Activated CD4-positive, alpha-beta T cell treated with anti-CD3 and anti-CD28 coated beads, Interleukin-2, amount 10 ng/mL, durations not matched to agents 7 days and 5 days (primary cell): Measurements from ENCODE around the gene FAM221A. TPM values are rescaled to one million over a fixed set of nuclear protein-coding genes. Genes with fewer than 3 reads are reported as not detected.
"Not testable (repeated sequence)": the region's sequence is repeated elsewhere in the genome, so short reads cannot be mapped to it uniquely, and the experiment has no call there.

ENCODE experiments used
- CTCF ChIA-PET: fragments of 350-600 bp; sonication (Branson Sonifier 250); formaldehyde crosslinking; loops from one replicate; lab custom pipeline; 2021; ENCODE audit warnings: antibody characterized with exemption; lab: Charles Lee
- POLR2A ChIA-PET: fragments of 350-600 bp; sonication (Branson Sonifier 250); formaldehyde crosslinking; loops from one replicate; lab custom pipeline; 2021; ENCODE audit warnings: antibody characterized with exemption; lab: Charles Lee
- DNase-seq: peaks from one replicate; pipeline ENCODE4 v3.0.0-alpha.2; 2020
- H3K27ac Mint-ChIP-seq: one replicate; pipeline ENCODE4 v1.8.0; 2021; ENCODE audit warnings: mild to moderate bottlenecking, moderate library complexity, mixed read lengths
- H3K27me3 Mint-ChIP-seq: one replicate; pipeline ENCODE4 v1.8.0; 2021; ENCODE audit warnings: mixed read lengths
- H3K36me3 Mint-ChIP-seq: one replicate; pipeline ENCODE4 v1.8.0; 2021; ENCODE audit warnings: low read depth, mixed read lengths
- H3K4me1 Mint-ChIP-seq: one replicate; pipeline ENCODE4 v1.8.0; 2021; ENCODE audit warnings: mixed read lengths
- H3K4me3 Mint-ChIP-seq: one replicate; pipeline ENCODE4 v1.8.0; 2021; ENCODE audit warnings: mild to moderate bottlenecking, moderate library complexity, mixed read lengths
- H3K9me3 Mint-ChIP-seq: one replicate; pipeline ENCODE4 v1.8.0; 2021; ENCODE audit warnings: mixed read lengths
- total RNA-seq, 2 experiments: library from RNA; stranded (reverse); gene quantifications; one replicate each; pipeline ENCODE4 v1.2.3, GENCODE V29; 2021

Gene FAM221A
- total RNA-seq, 2 experiments from 2014 or later, result 4.4 to 4.5 TPM

- Mint-ChIP-seq H3K36me3 (no peaks in the 10 kb centered on the region), H3K27me3 (no peaks in the 10 kb centered on the region), H3K4me1 (no peaks in the 10 kb centered on the region), H3K9me3 (no peaks in the 10 kb centered on the region), H3K27ac (no peak overlapping the region), H3K4me3 (no peak overlapping the region)
- POLR2A ChIA-PET, result no interaction called here
- DNase-seq, result no peak
- CTCF ChIA-PET, result interaction anchor here (1.2 to 1.3 kb wide), 2 partner anchors 16 to 166 kb away, joined by 3 to 4 read pairs; no protein-coding TSS in a partner anchor
Measured at GRCh38 chr7:23712368-23713284, 32.6 kb downstream of the FAM221A start.

- H3K36me3 Mint-ChIP-seq, result no peaks in the 10 kb centered on the region
- H3K4me1 Mint-ChIP-seq, result no peaks in the 10 kb centered on the region
- no peaks in the 10 kb centered on the region for H3K9me3 Mint-ChIP-seq
- DNase-seq, result no peak
- no peak overlapping the region for H3K4me3 Mint-ChIP-seq
- POLR2A ChIA-PET, result no interaction called here
- CTCF ChIA-PET, result interaction anchor here (1.3 kb wide), 1 partner anchor 17 kb away, joined by 4 read pairs; no protein-coding TSS in a partner anchor
- no peaks in the 10 kb centered on the region for H3K27me3 Mint-ChIP-seq
- H3K27ac Mint-ChIP-seq, result no peak overlapping the region
Measured at GRCh38 chr7:23713285-23714149, 33.5 kb downstream of the FAM221A start.

- no peak overlapping the region for H3K27ac Mint-ChIP-seq
- no peaks in the 10 kb centered on the region for H3K4me1 Mint-ChIP-seq
- POLR2A ChIA-PET, result no interaction called here
- H3K27me3 Mint-ChIP-seq, result no peaks in the 10 kb centered on the region
- CTCF ChIA-PET, result interaction anchor here (1.3 kb wide), 1 partner anchor 17 kb away, joined by 4 read pairs; no protein-coding TSS in a partner anchor
- no peak overlapping the region for H3K4me3 Mint-ChIP-seq
- DNase-seq, result no peak
- no peaks in the 10 kb centered on the region for H3K9me3 Mint-ChIP-seq
- H3K36me3 Mint-ChIP-seq, result no peaks in the 10 kb centered on the region
Measured at GRCh38 chr7:23714150-23714464, 34.1 kb downstream of the FAM221A start.

GRCh38 chr7:23714579-23714978, 34.6 kb downstream of the FAM221A start:
- ChIA-PET CTCF (interaction anchor here (1.3 kb wide), 1 partner anchor 145 kb away, joined by 3 read pairs; no protein-coding TSS in a partner anchor), POLR2A (no interaction called here)
- H3K9me3 Mint-ChIP-seq, result no peaks in the 10 kb centered on the region
- no peak overlapping the region for H3K27ac Mint-ChIP-seq
- no peaks in the 10 kb centered on the region for H3K36me3 Mint-ChIP-seq
- H3K27me3 Mint-ChIP-seq, result no peaks in the 10 kb centered on the region
- H3K4me1 Mint-ChIP-seq, result no peaks in the 10 kb centered on the region
- DNase-seq, result no peak
- no peak overlapping the region for H3K4me3 Mint-ChIP-seq

- ChIA-PET POLR2A (no interaction called here), CTCF (interaction anchor here (0.6 to 1.3 kb wide), 2 partner anchors 145 to 1346 kb away, joined by 3 read pairs; no protein-coding TSS in a partner anchor)
- no peak for DNase-seq
- H3K4me3 Mint-ChIP-seq, result no peak overlapping the region
- no peaks in the 10 kb centered on the region for H3K36me3 Mint-ChIP-seq
- no peaks in the 10 kb centered on the region for H3K9me3 Mint-ChIP-seq
- H3K27ac Mint-ChIP-seq, result no peak overlapping the region
- no peaks in the 10 kb centered on the region for H3K4me1 Mint-ChIP-seq
- no peaks in the 10 kb centered on the region for H3K27me3 Mint-ChIP-seq
Measured at GRCh38 chr7:23715099-23715498, 35.1 kb downstream of the FAM221A start.

GRCh38 chr7:23717788-23718187, 37.8 kb downstream of the FAM221A start:
- CTCF ChIA-PET, result no interaction called here
- no peaks in the 10 kb centered on the region for H3K36me3 Mint-ChIP-seq
- POLR2A ChIA-PET, result no interaction called here
- no peaks in the 10 kb centered on the region for H3K4me1 Mint-ChIP-seq
- no peak overlapping the region for H3K4me3 Mint-ChIP-seq
- no peaks in the 10 kb centered on the region for H3K27me3 Mint-ChIP-seq
- no peak overlapping the region for H3K27ac Mint-ChIP-seq
- H3K9me3 Mint-ChIP-seq, result no peaks in the 10 kb centered on the region
- no peak for DNase-seq

- Mint-ChIP-seq H3K36me3 (no peaks in the 10 kb centered on the region), H3K4me1 (no peaks in the 10 kb centered on the region), H3K4me3 (no peak overlapping the region), H3K27me3 (no peaks in the 10 kb centered on the region), H3K9me3 (no peaks in the 10 kb centered on the region), H3K27ac (no peak overlapping the region)
- CTCF ChIA-PET, result interaction anchor here (0.6 kb wide), 1 partner anchor 44 kb away, joined by 7 read pairs; no protein-coding TSS in a partner anchor
- DNase-seq, result no peak
- POLR2A ChIA-PET, result no interaction called here
Measured at GRCh38 chr7:23721456-23721855, 41.5 kb downstream of the FAM221A start.

- H3K27ac Mint-ChIP-seq, POLR2A ChIA-PET, H3K4me1 Mint-ChIP-seq, H3K4me3 Mint-ChIP-seq, DNase-seq, H3K27me3 Mint-ChIP-seq, H3K9me3 Mint-ChIP-seq, H3K36me3 Mint-ChIP-seq, CTCF ChIA-PET: not testable (repeated sequence)
Measured at GRCh38 chr7:23722587-23723216, 42.7 kb downstream of the FAM221A start.

GRCh38 chr7:23724113-23724512, 44.1 kb downstream of the FAM221A start:
- H3K9me3 Mint-ChIP-seq, H3K36me3 Mint-ChIP-seq, POLR2A ChIA-PET, H3K27me3 Mint-ChIP-seq, CTCF ChIA-PET, H3K4me1 Mint-ChIP-seq, H3K27ac Mint-ChIP-seq, DNase-seq, H3K4me3 Mint-ChIP-seq: not testable (repeated sequence)

- ChIA-PET POLR2A (no interaction called here), CTCF (no interaction called here)
- H3K27ac Mint-ChIP-seq, result no peak overlapping the region
- no peak overlapping the region for H3K4me3 Mint-ChIP-seq
- no peak for DNase-seq
- H3K27me3 Mint-ChIP-seq, result no peaks in the 10 kb centered on the region
- no peaks in the 10 kb centered on the region for H3K4me1 Mint-ChIP-seq
- peaks cover 2% of the 10 kb centered on the region for H3K36me3 Mint-ChIP-seq
- peaks cover 17% of the 10 kb centered on the region for H3K9me3 Mint-ChIP-seq
Measured at GRCh38 chr7:23742051-23742450, 62.1 kb downstream of the FAM221A start.

GRCh38 chr7:23743226-23743625, 63.2 kb downstream of the FAM221A start:
- no peak overlapping the region for H3K4me3 Mint-ChIP-seq
- no peaks in the 10 kb centered on the region for H3K27me3 Mint-ChIP-seq
- no peaks in the 10 kb centered on the region for H3K4me1 Mint-ChIP-seq
- CTCF ChIA-PET, result no interaction called here
- H3K9me3 Mint-ChIP-seq, result peaks cover 17% of the 10 kb centered on the region
- H3K27ac Mint-ChIP-seq, result no peak overlapping the region
- DNase-seq, result no peak
- peaks cover 2% of the 10 kb centered on the region for H3K36me3 Mint-ChIP-seq
- POLR2A ChIA-PET, result no interaction called here

GRCh38 chr7:23746629-23747028, 66.6 kb downstream of the FAM221A start:
- Mint-ChIP-seq H3K27ac (no peak overlapping the region), H3K9me3 (peaks cover 17% of the 10 kb centered on the region), H3K36me3 (peaks cover 2% of the 10 kb centered on the region), H3K4me3 (no peak overlapping the region), H3K4me1 (no peaks in the 10 kb centered on the region), H3K27me3 (no peaks in the 10 kb centered on the region)
- POLR2A ChIA-PET, result no interaction called here
- CTCF ChIA-PET, result no interaction called here
- DNase-seq, result no peak
